ENCODE measurements around the gene CUEDC1.
"Not testable (repeated sequence)": the region's sequence is repeated elsewhere in the genome, so short reads cannot be mapped to it uniquely, and the experiment has no call there.

CUEDC1 gene

DNA sequence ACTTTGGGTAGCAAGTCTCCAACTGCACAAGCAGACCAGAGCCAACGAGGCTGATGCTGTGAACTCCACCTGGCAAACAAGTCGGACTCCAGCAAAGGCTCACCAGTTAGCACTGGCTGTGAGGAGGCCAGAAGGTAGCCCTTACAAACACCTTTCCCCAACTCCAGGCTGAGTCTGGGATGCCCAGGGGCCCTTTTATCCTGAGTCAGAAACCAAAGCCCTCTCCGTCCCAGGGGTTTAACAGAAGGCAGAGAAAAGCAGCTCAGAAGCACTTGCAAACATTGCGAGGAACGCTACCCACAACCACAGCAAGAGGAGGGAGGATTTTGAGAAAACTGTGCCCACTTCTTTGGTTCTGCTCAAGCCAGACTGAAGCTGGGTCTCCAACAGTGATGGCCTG, 25.0 kb downstream of the CUEDC1 start:
- Mint-ChIP-seq H3K9me3 (no peaks in the 10 kb centered on the region), H3K4me3 (no peak overlapping the region), H3K27me3 (peaks cover 69% of the 10 kb centered on the region), H3K4me1 (no peaks in the 10 kb centered on the region), H3K27ac (no peak overlapping the region), H3K36me3 (no peaks in the 10 kb centered on the region)
- no peak for DNase-seq
- CTCF ChIA-PET: interaction anchor here (0.8 to 1.3 kb wide), 2 partner anchors 20 to 38 kb away, joined by 3 read pairs; no protein-coding TSS in a partner anchor

DNA sequence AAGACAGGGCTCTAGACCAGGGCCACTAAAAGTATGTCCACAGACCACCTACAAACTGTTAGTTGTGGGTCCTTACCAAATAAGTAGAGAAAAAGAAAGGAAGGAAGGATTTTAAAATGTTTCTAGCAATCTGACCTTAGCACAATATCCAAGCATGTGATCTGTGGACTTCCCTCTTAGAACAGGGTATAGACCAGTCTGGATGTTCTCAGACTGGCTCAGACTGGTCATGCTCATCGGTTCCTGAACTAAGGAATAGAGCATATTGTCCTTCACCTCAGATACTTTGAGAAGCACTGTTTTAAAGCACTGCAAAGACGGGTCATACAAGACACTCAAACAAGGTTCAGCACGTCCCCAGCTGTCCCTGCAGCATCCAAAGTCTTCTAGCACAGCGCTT, 25.8 kb downstream of the CUEDC1 start:
- H3K9me3 Mint-ChIP-seq: no peaks in the 10 kb centered on the region
- H3K27ac Mint-ChIP-seq: no peak overlapping the region
- CTCF ChIA-PET: no interaction called here
- H3K4me1 Mint-ChIP-seq: peaks cover 3% of the 10 kb centered on the region
- no peak overlapping the region for H3K4me3 Mint-ChIP-seq
- H3K27me3 Mint-ChIP-seq: peaks cover 69% of the 10 kb centered on the region
- DNase-seq: no peak
- no peaks in the 10 kb centered on the region for H3K36me3 Mint-ChIP-seq

DNA sequence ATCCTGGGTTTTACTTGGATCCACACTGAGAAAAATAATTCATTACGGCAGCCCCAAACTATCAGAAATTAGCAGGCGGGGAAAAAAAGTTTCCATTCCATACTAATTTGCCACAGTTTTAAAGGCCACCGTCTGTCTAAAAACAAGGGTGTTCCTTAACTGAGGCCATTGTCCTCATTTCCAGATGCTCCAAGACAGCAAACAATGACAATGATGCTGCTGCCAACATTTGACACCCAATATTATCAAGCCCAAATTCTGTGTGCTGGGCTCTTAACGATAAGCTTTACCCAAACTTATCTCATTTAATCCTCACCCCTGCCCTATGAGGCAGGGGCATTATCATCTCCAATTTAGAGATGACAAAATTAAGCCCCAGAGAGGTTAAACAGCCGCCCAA, 26.3 kb downstream of the CUEDC1 start:
- CTCF ChIA-PET: no interaction called here

DNA sequence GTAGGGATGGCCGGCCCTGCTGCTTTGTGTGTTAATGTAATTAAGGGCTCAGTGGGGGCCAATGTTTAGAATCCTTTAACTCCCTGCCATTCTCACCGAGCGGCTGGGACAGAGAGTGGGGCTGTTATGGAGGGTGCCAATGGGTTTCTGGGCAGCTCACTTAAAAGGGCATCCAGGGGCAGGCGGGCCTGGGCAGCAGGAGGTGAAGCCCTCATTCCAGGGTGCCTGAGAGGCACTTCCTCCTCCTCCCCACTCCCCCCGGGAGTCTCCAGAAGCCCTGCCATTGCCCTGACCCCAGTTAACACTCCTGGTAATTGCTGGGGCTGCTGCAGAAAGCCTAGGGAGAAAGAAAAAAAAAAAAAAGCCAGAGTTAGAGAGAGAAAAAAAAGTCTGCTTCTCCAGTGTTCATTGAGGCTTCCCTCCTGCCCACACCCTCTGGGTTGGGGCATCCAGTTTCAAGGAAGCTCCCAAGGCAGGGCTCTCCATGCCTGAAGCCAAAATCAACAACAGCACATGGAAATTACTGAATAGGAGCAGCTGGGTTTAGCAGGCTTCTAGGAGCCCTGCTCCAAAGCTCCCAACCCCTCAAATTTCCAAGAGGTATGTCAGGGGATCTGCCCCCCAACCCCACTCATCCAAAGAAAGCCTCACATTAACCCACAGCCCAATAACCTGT, 28.0 kb downstream of the CUEDC1 start:
- H3K27ac Mint-ChIP-seq: no peak overlapping the region
- H3K36me3 Mint-ChIP-seq: no peaks in the 10 kb centered on the region
- no peak for DNase-seq
- CTCF ChIA-PET: interaction anchor here (1.1 kb wide), 1 partner anchor 9 kb away, joined by 4 read pairs; no protein-coding TSS in a partner anchor
- peaks cover 13% of the 10 kb centered on the region for H3K4me1 Mint-ChIP-seq
- H3K9me3 Mint-ChIP-seq: no peaks in the 10 kb centered on the region
- H3K4me3 Mint-ChIP-seq: no peak overlapping the region
- H3K27me3 Mint-ChIP-seq: peaks cover 61% of the 10 kb centered on the region

More for the DNA sequence above, 26.3 kb downstream of the CUEDC1 start:
- H3K4me3 Mint-ChIP-seq: no peak overlapping the region
- no peaks in the 10 kb centered on the region for H3K36me3 Mint-ChIP-seq
- H3K27me3 Mint-ChIP-seq: peaks cover 74% of the 10 kb centered on the region
- no peak overlapping the region for H3K27ac Mint-ChIP-seq
- DNase-seq: no peak
- H3K9me3 Mint-ChIP-seq: no peaks in the 10 kb centered on the region
- peaks cover 5% of the 10 kb centered on the region for H3K4me1 Mint-ChIP-seq

DNA sequence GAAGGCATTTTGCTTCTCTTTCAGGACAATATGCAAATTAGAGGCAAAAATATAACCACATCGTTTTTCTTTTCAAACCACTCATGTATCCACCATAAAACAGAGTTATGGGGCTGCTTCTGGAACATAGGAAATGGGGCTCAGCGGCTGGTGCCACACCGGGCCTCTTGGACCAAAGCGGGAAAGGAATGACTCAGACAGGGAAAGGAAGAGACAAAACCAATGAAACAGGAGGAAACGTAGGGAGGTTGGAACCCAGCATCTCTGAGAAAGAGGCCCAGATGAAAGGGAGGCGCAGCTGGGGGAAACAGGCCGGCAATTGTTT, 28.5 kb downstream of the CUEDC1 start:
- no peak for DNase-seq
- Mint-ChIP-seq H3K4me3 (no peak overlapping the region), H3K27me3 (peaks cover 61% of the 10 kb centered on the region), H3K9me3 (no peaks in the 10 kb centered on the region), H3K27ac (no peak overlapping the region), H3K4me1 (peaks cover 13% of the 10 kb centered on the region), H3K36me3 (no peaks in the 10 kb centered on the region)
- CTCF ChIA-PET: no interaction called here

DNA sequence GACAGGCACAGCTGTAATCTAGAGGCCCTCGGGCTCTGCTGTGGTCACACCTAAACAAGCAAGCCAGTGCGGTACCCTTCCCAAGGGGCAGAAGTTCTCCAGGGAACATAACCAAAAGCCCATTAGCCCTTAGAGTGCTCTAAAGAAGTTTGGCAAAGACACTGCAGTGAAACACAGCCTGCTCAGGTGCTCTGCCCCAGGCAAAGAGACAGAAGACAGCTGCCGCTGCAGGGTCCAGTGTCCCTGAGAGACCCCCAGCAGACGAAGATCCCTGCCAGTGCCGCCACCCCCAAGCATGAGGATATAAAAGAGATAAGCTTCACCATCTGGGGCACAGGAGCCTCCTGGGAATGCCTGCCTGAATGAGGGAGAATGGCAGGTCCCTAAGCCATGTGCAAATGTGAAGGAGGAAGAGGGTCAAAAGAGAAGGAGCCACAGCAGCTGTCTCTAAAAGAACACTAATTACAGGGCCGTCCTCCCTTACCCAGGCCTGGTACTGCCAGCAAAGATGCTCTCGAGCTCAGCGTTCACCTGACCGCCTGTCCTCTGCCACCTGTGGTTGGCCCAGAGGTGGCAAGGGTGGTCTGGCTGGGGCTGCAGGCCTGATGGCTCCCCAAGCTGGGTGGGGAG, 29.7 kb downstream of the CUEDC1 start:
- Mint-ChIP-seq H3K27ac (no peak overlapping the region), H3K36me3 (no peaks in the 10 kb centered on the region), H3K9me3 (no peaks in the 10 kb centered on the region), H3K27me3 (peaks cover 57% of the 10 kb centered on the region), H3K4me3 (no peak overlapping the region), H3K4me1 (peaks cover 13% of the 10 kb centered on the region)
- no peak for DNase-seq
- CTCF ChIA-PET: interaction anchor here (0.9 kb wide), 1 partner anchor 74 kb away, joined by 3 read pairs; no protein-coding TSS in a partner anchor

DNA sequence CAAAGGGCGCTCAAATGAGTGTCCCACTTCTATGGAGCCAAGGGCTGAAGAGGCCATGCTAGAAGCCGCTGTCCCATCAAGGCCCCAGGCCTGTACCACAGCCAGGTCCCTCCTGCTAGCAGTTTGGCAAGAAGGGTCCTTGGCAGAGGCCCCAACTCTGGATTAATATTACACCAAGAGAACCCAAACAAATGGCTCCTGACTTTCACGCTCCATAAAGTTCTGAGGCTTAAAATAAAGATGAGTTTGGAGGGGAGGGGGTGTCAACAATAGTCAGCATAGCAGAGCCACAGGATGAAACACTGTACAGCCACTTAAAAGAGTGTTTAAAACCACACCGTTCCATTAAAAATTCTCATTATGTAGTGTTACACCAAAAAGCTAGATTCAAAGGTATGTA, 30.5 kb downstream of the CUEDC1 start:
- Mint-ChIP-seq H3K27ac (no peak overlapping the region), H3K36me3 (no peaks in the 10 kb centered on the region), H3K27me3 (peaks cover 49% of the 10 kb centered on the region), H3K9me3 (no peaks in the 10 kb centered on the region), H3K4me1 (peaks cover 13% of the 10 kb centered on the region), H3K4me3 (no peak overlapping the region)
- no peak for DNase-seq
- CTCF ChIA-PET: no interaction called here

DNA sequence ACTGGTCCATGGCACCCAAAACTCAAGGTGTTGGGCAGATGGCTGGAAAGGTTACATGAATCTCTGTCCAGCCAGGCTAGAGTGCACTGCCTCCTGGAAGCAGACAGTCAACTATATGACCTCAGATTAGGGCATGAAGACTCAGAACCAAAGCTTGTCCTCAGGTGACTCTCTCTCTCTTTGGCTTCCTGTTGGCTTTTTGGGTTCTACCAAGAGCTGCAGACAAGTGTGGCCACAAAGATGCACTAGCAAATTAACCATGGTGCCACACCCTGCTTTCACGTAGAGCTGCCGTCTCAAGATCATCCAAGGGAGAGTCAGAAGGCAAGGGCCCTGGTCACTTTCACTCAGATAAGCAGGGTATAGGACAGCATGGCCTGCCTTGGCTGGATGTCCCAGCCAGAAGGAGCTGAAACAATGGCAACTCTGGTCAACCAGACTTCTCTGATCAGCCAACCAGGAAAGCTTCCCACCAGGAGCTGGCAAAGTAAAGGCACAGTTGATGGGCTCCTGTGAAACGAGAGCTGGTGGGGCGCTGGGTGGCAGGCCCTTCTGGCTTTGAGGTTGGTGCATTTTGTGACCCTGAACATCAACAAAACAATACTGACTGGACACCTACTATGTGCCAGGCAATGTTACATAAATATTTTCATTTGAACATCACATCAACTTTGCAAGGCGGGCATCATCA, 31.9 kb downstream of the CUEDC1 start:
- no peaks in the 10 kb centered on the region for H3K36me3 Mint-ChIP-seq
- CTCF ChIA-PET: no interaction called here
- H3K27me3 Mint-ChIP-seq: peaks cover 44% of the 10 kb centered on the region
- H3K4me3 Mint-ChIP-seq: no peak overlapping the region
- no peak overlapping the region for H3K27ac Mint-ChIP-seq
- peaks cover 13% of the 10 kb centered on the region for H3K4me1 Mint-ChIP-seq
- H3K9me3 Mint-ChIP-seq: no peaks in the 10 kb centered on the region
- no peak for DNase-seq

DNA sequence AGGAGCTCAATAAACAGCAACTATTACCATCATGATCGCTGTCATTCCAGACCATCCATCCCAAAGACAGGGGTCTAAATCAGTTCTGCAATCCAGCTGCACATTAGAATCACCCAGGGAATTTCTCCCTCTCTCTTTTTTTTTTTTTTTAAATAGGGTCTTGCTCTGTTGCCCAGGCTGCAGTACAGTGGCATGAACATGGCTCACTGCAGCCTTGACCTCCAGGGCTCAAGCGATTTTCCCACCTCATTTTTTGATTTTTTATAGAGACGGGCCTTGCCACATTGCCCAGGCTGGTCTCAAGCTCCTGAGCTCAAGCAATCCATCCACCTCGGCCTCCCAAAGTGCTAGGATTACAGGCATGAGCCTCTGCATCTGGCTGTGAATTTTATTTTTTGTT, 32.5 kb downstream of the CUEDC1 start:
- not testable (repeated sequence) for H3K36me3 Mint-ChIP-seq, H3K4me3 Mint-ChIP-seq, H3K27ac Mint-ChIP-seq, DNase-seq, H3K9me3 Mint-ChIP-seq
- Mint-ChIP-seq H3K4me1 (peaks cover 13% of the 10 kb centered on the region), H3K27me3 (peaks cover 44% of the 10 kb centered on the region)
- CTCF ChIA-PET: interaction anchor here (0.7 kb wide), 1 partner anchor 77 kb away, joined by 3 read pairs; no protein-coding TSS in a partner anchor

DNA sequence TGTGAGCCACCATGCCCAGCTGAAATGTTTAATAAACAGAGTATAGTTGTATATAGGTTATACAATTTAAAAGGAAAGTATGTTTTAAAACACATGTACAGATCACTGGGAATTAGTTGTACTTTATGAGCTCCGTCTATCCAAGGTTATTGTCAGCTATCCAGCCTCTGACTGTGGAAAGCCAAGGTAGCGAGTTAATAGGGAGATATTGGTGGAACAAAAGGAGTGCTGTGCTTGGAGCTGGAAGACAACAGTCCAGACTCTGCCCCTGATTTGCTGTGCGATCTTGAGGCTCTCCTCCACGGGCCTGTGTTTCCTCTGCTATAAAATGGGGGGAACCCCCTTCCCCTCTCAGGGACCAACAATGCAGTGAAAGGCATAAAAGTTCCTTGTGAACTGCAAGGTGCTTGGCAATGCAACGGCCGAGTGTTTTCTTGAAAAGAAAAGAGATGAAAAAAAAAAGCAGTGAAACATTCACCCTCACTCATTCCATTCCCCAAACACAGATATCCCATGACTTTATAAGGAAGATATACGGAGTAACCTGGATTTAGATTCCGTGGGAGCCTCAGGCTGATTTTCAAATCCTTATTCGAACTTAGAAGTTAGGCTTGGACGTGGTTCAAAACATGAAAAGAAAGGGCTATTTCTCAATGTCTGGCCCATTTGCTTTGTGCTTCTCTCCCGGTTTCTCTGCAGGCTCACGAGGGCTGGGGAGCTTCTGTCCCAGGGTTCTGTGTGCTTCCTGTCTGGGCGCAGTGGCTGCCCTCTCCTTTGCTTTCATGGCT, 34.1 kb downstream of the CUEDC1 start:
- Mint-ChIP-seq H3K36me3 (no peaks in the 10 kb centered on the region), H3K27me3 (peaks cover 32% of the 10 kb centered on the region), H3K4me1 (peaks cover 13% of the 10 kb centered on the region), H3K9me3 (no peaks in the 10 kb centered on the region), H3K4me3 (no peak overlapping the region), H3K27ac (no peak overlapping the region)
- no peak for DNase-seq
- CTCF ChIA-PET: no interaction called here

DNA sequence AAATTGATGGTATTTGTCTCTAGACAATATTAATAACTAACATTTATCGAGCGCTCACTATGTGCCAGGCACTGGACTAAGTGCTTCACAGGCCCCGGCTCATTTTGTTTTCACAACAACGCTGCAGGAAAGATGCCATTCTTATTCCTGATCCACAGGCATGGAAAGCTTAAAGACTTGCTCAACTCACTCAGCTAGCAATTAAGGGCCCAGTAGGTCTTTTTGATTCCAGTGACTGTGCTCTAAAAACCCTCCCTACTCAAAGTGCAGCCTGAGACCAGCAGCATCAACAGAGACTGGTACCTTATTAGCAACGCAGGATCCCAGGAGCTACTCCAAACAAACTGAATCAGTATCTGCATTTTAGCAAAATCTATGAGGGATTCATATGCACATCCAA, 35.3 kb downstream of the CUEDC1 start:
- Mint-ChIP-seq H3K4me1 (peaks cover 12% of the 10 kb centered on the region), H3K9me3 (no peaks in the 10 kb centered on the region), H3K4me3 (no peak overlapping the region), H3K27ac (no peak overlapping the region), H3K36me3 (no peaks in the 10 kb centered on the region), H3K27me3 (peaks cover 22% of the 10 kb centered on the region)
- no peak for DNase-seq
- CTCF ChIA-PET: no interaction called here

DNA sequence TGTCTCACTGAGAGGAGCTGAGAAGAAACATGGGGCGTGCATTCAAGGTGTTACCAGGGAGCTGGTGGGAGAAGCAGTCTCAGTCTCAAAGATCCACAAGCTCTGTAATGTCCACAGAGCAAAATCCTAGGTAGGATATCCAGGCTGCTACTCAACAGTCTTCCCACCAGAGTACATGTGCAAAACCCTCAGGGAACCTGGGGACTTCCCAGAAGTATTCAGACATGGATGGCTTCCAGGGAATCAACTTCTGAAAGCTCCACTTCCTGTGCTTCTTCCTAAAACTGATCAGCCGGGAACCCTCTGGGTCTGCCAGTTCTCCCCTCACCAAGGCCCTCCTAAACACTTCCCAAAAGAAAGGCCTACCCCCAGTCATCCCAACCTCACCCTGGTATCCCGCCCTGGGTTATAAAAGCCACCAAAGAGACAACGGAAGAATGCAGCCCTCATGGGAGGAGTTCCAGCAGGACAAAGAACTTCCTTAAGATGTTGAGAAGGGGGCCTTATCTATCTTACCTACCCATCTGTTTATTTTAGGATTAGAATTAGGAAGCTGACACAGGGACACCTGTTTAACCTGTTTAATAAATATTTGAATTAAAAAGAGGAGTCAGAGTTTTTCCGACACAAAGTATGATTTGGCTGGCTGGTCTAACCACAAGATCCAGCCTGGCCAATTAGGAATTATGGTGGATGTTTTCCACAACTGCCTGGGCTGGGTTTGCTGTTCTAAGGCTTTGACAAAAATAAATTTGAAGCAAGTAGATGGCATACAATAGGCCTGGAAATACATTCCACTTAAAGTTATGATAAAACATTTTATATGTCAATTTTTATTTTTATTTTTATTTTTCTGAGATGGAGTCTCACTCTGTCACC, 37.0 kb downstream of the CUEDC1 start:
- no peak for DNase-seq
- peaks cover 29% of the 10 kb centered on the region for H3K27me3 Mint-ChIP-seq
- no peaks in the 10 kb centered on the region for H3K9me3 Mint-ChIP-seq
- no peaks in the 10 kb centered on the region for H3K36me3 Mint-ChIP-seq
- H3K4me3 Mint-ChIP-seq: no peak overlapping the region
- CTCF ChIA-PET: interaction anchor here (1.1 to 1.5 kb wide), 5 partner anchors 9 to 81 kb away, joined by 3 to 5 read pairs (median 3); no protein-coding TSS in a partner anchor
- H3K27ac Mint-ChIP-seq: no peak overlapping the region
- H3K4me1 Mint-ChIP-seq: peaks cover 3% of the 10 kb centered on the region

DNA sequence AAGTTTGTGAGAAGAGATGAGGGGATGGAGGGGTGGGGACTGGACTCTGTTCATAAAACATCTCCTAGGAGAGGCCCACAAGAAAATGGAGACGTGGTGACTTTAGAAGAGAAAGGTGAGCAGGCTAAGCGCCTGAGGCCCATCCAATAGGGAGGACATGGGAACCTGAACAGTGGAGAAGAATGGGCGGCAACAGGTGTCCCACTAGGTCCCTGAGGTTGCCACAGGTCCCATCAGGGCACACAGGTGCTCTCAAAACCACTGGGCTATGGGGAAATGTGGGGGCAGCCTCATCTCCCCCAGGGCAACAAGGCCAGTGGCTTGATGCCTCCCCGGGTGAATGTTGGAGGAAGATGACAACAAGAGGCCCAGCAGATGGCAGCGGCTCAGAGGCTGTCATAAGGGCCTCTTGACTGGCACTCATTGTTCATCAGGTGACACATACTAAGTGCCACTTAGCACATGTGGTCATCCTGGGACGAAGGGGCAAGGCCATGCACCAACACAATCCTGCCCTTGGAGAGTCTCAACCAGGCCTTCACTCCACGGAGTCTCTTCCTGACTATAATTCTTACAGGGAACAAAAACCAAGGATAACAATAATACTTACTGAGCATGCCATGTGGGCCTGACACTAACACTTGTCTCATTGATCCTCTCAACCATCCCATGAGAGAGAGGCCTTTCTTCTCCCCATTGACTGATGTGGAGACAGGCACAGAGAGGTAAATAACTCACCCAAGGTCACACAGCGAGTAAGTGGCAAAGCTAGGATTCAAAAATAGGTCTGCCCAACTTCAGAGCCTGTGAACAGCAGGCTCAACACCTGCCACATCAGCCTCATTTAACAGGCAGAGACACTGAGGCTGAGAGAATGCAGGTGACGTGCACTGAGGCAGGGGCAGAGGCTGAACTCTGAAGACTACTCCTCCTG, 38.0 kb downstream of the CUEDC1 start:
- Mint-ChIP-seq H3K9me3 (no peaks in the 10 kb centered on the region), H3K4me1 (no peaks in the 10 kb centered on the region), H3K4me3 (no peak overlapping the region), H3K27ac (no peak overlapping the region), H3K27me3 (peaks cover 34% of the 10 kb centered on the region), H3K36me3 (no peaks in the 10 kb centered on the region)
- DNase-seq: peak; percentile 47
- CTCF ChIA-PET: interaction anchor here (1.2 to 1.5 kb wide), 4 partner anchors 25 to 82 kb away, joined by 3 to 5 read pairs (median 3); no protein-coding TSS in a partner anchor

Measured in activated naive CD4-positive, alpha-beta T cell treated with anti-CD3 and anti-CD28 coated beads, Interleukin-2, amount 10 ng/mL, durations not matched to agents 7 days and 5 days (primary cell).